Measurements from ENCODE around the gene ERBB4.

ERBB4 gene

DNA sequence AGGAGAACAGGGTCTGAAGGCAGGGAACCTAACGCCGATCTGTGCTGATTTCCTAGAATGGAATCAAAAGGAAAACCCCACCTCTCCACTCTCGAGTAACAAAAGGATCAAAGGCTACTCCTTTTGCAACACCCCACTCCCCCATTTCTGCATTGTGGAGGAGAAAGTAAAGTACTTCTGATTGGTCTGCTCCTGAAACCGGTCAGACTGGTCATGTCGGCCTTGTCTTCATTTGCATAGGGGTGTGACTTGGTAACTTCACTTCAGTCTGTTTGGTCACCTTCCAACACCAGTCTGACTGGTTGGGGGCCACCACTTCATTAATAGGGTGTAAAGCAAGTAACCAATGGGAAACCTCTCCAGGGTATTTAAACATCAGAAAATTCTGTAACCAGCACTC lies 771.9 kb downstream of the ERBB4 start:
- Histone ChIP-seq H3K27ac (ENCODE audit: low read length) (no peak overlapping the region), H3K9ac (ENCODE audit: low read length) (no peak overlapping the region), H3K36me3 (ENCODE audit: control insufficient read depth, low read depth, low read length) (no peaks in the 10 kb centered on the region), H3K4me1 (ENCODE audit: control insufficient read depth, low read depth, low read length) (peaks cover 5% of the 10 kb centered on the region), H3K9me3 (ENCODE audit: control insufficient read depth, low read depth, low read length) (no peaks in the 10 kb centered on the region), H3K27me3 (ENCODE audit: control insufficient read depth, insufficient read depth, low read length) (no peaks in the 10 kb centered on the region), H3K4me3 (ENCODE audit: low read length) (no peak overlapping the region)

DNA sequence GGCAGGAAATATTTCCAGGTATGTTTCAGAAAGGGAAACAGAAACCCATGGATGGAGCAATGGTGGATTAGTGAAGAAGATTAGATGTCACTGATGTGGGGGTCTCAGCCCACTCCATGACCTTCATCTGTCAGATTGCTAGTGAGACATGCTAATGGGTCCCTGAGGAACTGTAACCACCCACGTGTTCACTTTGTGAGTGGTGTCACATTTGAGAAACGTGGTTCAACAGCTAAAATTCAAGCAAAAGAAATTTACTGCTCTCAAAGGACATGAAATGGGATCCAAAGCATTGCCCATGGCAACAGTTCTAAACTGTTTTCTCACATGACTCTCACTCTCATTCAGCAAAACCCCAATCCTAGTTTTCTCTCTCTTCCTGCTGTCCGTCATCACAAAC lies 776.1 kb downstream of the ERBB4 start:
- Histone ChIP-seq H3K9ac (ENCODE audit: low read length) (no peak overlapping the region), H3K4me3 (ENCODE audit: low read length) (no peak overlapping the region), H3K9me3 (ENCODE audit: control insufficient read depth, low read depth, low read length) (no peaks in the 10 kb centered on the region), H3K4me1 (ENCODE audit: control insufficient read depth, low read depth, low read length) (peaks cover 5% of the 10 kb centered on the region), H3K27me3 (ENCODE audit: control insufficient read depth, insufficient read depth, low read length) (no peaks in the 10 kb centered on the region), H3K36me3 (ENCODE audit: control insufficient read depth, low read depth, low read length) (no peaks in the 10 kb centered on the region), H3K27ac (ENCODE audit: low read length) (no peak overlapping the region)

DNA sequence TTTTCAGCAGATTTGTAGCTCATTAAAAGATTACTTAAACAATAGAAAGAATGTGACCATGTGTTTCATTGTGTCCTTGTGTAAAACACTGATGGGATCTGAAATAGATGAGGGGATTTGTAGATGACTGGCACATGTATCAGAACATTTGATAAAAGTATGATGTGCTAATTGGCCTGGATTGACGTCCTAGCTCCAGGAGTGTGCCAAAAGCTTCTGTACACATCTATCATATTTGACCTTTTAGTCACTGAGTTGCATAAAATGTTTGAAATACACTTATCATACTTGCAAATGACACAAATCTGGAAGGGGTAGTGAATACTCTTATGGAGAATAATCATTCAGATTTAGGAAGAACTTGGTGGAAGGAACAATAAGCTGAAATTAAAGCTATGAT lies 778.5 kb downstream of the ERBB4 start:
- H3K36me3 ChIP-seq (ENCODE audit: control insufficient read depth, low read depth, low read length): no peaks in the 10 kb centered on the region

GRCh38 chr2:211756266-211756665 lies 782.3 kb downstream of the ERBB4 start:
- Histone ChIP-seq H3K4me1 (ENCODE audit: control insufficient read depth, low read depth, low read length) (no peaks in the 10 kb centered on the region), H3K36me3 (ENCODE audit: control insufficient read depth, low read depth, low read length) (no peaks in the 10 kb centered on the region), H3K9ac (ENCODE audit: low read length) (no peak overlapping the region), H3K27ac (ENCODE audit: low read length) (no peak overlapping the region), H3K27me3 (ENCODE audit: control insufficient read depth, insufficient read depth, low read length) (no peaks in the 10 kb centered on the region), H3K9me3 (ENCODE audit: control insufficient read depth, low read depth, low read length) (no peaks in the 10 kb centered on the region), H3K4me3 (ENCODE audit: low read length) (no peak overlapping the region)

More for the DNA sequence above, 778.5 kb downstream of the ERBB4 start:
- H3K9ac ChIP-seq (ENCODE audit: low read length): no peak overlapping the region
- H3K27ac ChIP-seq (ENCODE audit: low read length): no peak overlapping the region
- no peaks in the 10 kb centered on the region for H3K9me3 ChIP-seq (ENCODE audit: control insufficient read depth, low read depth, low read length)
- H3K4me3 ChIP-seq (ENCODE audit: low read length): no peak overlapping the region
- no peaks in the 10 kb centered on the region for H3K4me1 ChIP-seq (ENCODE audit: control insufficient read depth, low read depth, low read length)
- no peaks in the 10 kb centered on the region for H3K27me3 ChIP-seq (ENCODE audit: control insufficient read depth, insufficient read depth, low read length)

DNA sequence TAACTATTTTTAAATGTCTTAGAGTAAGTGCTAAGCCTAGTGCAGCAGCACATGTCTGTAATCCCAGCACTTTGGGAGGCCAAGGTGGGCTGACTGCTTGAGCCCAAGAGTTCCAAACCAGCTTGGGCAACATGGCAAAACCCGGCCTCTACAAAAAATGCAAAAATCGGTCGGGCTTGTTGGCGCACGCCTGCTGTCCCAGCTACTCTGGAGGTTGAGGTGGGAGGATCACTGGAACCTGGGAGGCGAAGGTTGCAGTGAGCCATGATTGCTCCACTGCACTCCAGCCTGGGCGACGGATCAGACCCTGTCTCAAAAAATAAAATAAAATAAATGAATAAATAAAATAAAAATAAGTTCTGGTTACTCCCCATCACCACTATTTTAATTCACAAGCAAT lies 783.4 kb downstream of the ERBB4 start:
- Histone ChIP-seq H3K4me1 (ENCODE audit: control insufficient read depth, low read depth, low read length) (no peaks in the 10 kb centered on the region), H3K36me3 (ENCODE audit: control insufficient read depth, low read depth, low read length) (no peaks in the 10 kb centered on the region), H3K9me3 (ENCODE audit: control insufficient read depth, low read depth, low read length) (no peaks in the 10 kb centered on the region), H3K4me3 (ENCODE audit: low read length) (no peak overlapping the region), H3K27me3 (ENCODE audit: control insufficient read depth, insufficient read depth, low read length) (no peaks in the 10 kb centered on the region), H3K27ac (ENCODE audit: low read length) (no peak overlapping the region), H3K9ac (ENCODE audit: low read length) (no peak overlapping the region)

DNA sequence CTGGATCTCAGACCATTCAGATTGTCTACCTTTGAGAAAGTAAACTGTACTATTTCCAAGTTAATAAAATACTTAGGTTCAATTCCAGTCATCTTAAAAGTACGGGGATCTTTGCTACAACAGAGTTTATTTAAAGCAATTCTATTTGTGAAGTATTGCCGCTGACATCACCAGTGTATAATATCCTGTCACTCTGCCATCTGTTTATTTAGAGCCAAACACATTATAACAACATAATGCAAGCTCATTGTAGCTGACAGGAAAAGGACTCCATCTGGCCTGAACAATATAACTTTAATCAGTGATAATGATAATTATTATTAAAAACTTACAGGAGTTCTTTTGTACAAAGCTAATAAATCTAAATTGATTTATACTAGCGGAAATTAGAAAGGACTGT lies 786.8 kb downstream of the ERBB4 start:
- no peak overlapping the region for H3K9ac ChIP-seq (ENCODE audit: low read length)
- no peak overlapping the region for H3K27ac ChIP-seq (ENCODE audit: low read length)
- H3K4me1 ChIP-seq (ENCODE audit: control insufficient read depth, low read depth, low read length): no peaks in the 10 kb centered on the region
- no peaks in the 10 kb centered on the region for H3K36me3 ChIP-seq (ENCODE audit: control insufficient read depth, low read depth, low read length)
- H3K4me3 ChIP-seq (ENCODE audit: low read length): no peak overlapping the region
- H3K9me3 ChIP-seq (ENCODE audit: control insufficient read depth, low read depth, low read length): no peaks in the 10 kb centered on the region
- no peaks in the 10 kb centered on the region for H3K27me3 ChIP-seq (ENCODE audit: control insufficient read depth, insufficient read depth, low read length)

DNA sequence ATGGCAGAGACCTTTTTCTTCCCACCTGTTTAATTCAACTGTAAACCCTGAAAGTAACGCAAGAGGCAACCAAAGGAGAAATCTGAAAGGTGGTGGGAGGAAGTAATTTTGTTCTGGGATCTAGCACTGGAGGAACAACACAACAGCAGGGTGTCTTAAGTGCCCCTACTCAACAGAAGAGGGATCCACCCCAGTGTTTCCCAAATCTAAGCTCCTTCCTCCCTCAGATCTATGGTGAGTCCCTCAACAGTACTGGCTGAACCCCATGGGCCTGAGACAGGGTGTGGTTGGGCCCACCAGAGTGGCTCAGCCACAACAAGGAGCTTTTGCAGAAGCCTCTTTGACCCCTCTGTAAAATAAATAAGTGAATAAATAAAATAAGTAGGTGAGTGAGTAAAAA lies 790.3 kb downstream of the ERBB4 start:
- Histone ChIP-seq H3K9ac (ENCODE audit: low read length) (no peak overlapping the region), H3K4me1 (ENCODE audit: control insufficient read depth, low read depth, low read length) (no peaks in the 10 kb centered on the region), H3K27ac (ENCODE audit: low read length) (no peak overlapping the region), H3K4me3 (ENCODE audit: low read length) (no peak overlapping the region), H3K27me3 (ENCODE audit: control insufficient read depth, insufficient read depth, low read length) (no peaks in the 10 kb centered on the region), H3K36me3 (ENCODE audit: control insufficient read depth, low read depth, low read length) (no peaks in the 10 kb centered on the region), H3K9me3 (ENCODE audit: control insufficient read depth, low read depth, low read length) (no peaks in the 10 kb centered on the region)

DNA sequence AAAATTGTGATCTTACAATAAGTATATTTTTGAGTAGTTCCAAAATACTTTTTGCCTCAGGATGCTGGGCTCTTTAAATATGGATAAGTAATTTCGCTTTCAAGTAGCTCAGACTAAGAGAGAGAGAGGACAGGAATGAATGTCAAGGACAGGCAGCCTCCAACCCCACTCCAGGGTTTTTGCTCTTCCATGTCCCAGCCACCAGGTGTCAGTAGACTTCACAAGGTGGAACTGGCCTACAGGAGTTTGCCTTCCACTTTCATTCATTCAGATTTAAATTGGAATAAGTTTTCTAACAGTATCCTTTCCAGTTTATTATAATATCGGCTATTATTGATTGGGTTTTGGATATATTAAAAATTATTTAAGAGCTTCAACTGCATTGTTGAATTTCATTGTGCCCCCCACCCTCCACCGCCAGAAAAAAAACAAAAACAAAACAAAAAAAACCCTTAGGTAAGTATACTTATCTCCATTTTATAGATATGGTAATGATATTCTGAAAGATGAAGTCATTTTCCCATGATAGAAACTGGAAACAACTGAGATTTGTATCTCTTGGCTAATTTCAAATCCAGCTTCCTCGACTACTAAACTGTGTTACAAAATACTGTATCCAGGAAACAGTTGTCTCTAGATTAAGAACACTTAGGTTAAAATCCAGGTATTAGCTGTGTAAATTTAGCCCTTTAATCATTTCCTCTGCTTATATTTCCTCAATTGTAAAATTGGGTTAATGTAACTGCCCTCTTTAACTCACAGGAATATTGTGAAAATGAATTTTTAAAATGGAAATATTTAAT lies 793.1 kb downstream of the ERBB4 start:
- Histone ChIP-seq H3K27ac (ENCODE audit: low read length) (no peak overlapping the region), H3K9ac (ENCODE audit: low read length) (no peak overlapping the region), H3K4me1 (ENCODE audit: control insufficient read depth, low read depth, low read length) (no peaks in the 10 kb centered on the region), H3K9me3 (ENCODE audit: control insufficient read depth, low read depth, low read length) (no peaks in the 10 kb centered on the region), H3K4me3 (ENCODE audit: low read length) (no peak overlapping the region), H3K27me3 (ENCODE audit: control insufficient read depth, insufficient read depth, low read length) (no peaks in the 10 kb centered on the region), H3K36me3 (ENCODE audit: control insufficient read depth, low read depth, low read length) (no peaks in the 10 kb centered on the region)

DNA sequence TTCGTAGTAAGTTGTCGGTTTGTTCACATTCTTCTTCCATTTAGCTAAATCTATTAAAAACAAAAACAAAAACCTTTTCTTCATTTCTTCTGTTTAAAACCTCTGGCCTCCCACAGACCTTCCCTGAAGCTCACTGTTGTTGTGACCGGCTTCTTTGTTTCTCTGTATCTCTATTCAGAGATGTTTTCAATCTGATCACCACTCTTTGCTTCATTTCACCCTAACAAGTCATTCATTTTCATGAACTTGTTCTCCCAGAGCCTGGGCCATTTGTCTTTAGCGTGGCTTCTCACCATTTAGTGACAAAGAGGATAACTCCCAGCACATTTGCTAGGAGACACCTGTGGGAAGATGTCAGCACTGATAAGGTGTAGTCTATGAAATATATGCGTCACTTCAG lies 794.2 kb downstream of the ERBB4 start:
- Histone ChIP-seq H3K9me3 (ENCODE audit: control insufficient read depth, low read depth, low read length) (no peaks in the 10 kb centered on the region), H3K27ac (ENCODE audit: low read length) (no peak overlapping the region), H3K9ac (ENCODE audit: low read length) (no peak overlapping the region), H3K27me3 (ENCODE audit: control insufficient read depth, insufficient read depth, low read length) (no peaks in the 10 kb centered on the region), H3K4me3 (ENCODE audit: low read length) (no peak overlapping the region), H3K4me1 (ENCODE audit: control insufficient read depth, low read depth, low read length) (no peaks in the 10 kb centered on the region), H3K36me3 (ENCODE audit: control insufficient read depth, low read depth, low read length) (no peaks in the 10 kb centered on the region)

DNA sequence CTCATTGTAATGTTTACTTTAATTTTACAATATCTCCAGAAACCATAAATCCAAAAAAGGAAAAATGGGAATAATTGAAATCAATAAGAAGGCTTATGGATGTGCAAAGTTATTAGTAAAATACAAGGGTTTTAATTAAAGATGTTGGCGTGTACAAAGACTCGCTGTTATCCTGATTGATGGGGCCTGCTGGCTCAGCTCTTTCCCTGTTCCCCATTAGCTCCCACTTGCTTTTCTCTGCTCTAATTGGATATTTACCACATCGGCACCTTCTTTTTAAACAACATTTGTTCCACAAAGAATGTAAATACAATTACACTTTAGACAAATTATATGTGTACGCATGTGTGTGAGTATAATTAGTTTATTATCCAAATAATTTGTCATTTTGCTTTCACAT lies 796.6 kb downstream of the ERBB4 start:
- H3K4me3 ChIP-seq (ENCODE audit: low read length): no peak overlapping the region
- H3K36me3 ChIP-seq (ENCODE audit: control insufficient read depth, low read depth, low read length): no peaks in the 10 kb centered on the region
- H3K4me1 ChIP-seq (ENCODE audit: control insufficient read depth, low read depth, low read length): no peaks in the 10 kb centered on the region
- H3K27me3 ChIP-seq (ENCODE audit: control insufficient read depth, insufficient read depth, low read length): no peaks in the 10 kb centered on the region
- no peak overlapping the region for H3K27ac ChIP-seq (ENCODE audit: low read length)
- H3K9ac ChIP-seq (ENCODE audit: low read length): no peak overlapping the region
- no peaks in the 10 kb centered on the region for H3K9me3 ChIP-seq (ENCODE audit: control insufficient read depth, low read depth, low read length)

DNA sequence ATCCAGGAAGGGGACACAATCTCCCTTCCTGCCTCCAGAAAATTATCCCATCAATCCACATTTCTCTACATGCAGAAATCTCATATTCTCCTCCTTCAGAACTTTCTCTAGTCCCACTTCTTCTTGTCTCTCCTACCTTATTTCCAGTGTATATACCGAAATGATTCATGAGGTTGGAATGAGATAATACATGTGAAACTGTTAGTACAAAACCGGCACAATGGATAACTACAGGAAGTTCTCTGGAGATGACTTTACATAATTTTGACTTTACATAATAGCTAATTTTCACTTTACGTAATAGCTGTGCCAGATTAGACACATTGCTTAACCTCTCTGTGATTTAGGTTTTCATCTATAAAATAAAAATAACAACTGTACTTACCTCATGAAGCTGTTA lies 801.3 kb downstream of the ERBB4 start:
- Histone ChIP-seq H3K27me3 (ENCODE audit: control insufficient read depth, insufficient read depth, low read length) (no peaks in the 10 kb centered on the region), H3K4me3 (ENCODE audit: low read length) (no peak overlapping the region), H3K36me3 (ENCODE audit: control insufficient read depth, low read depth, low read length) (no peaks in the 10 kb centered on the region), H3K9ac (ENCODE audit: low read length) (no peak overlapping the region), H3K4me1 (ENCODE audit: control insufficient read depth, low read depth, low read length) (no peaks in the 10 kb centered on the region), H3K9me3 (ENCODE audit: control insufficient read depth, low read depth, low read length) (no peaks in the 10 kb centered on the region), H3K27ac (ENCODE audit: low read length) (no peak overlapping the region)

GRCh38 chr2:211730215-211730614 lies 808.4 kb downstream of the ERBB4 start:
- H3K4me3 ChIP-seq (ENCODE audit: low read length): no peak overlapping the region
- H3K36me3 ChIP-seq (ENCODE audit: control insufficient read depth, low read depth, low read length): no peaks in the 10 kb centered on the region
- H3K9me3 ChIP-seq (ENCODE audit: control insufficient read depth, low read depth, low read length): no peaks in the 10 kb centered on the region
- H3K9ac ChIP-seq (ENCODE audit: low read length): no peak overlapping the region
- H3K4me1 ChIP-seq (ENCODE audit: control insufficient read depth, low read depth, low read length): no peaks in the 10 kb centered on the region
- no peaks in the 10 kb centered on the region for H3K27me3 ChIP-seq (ENCODE audit: control insufficient read depth, insufficient read depth, low read length)
- H3K27ac ChIP-seq (ENCODE audit: low read length): no peak overlapping the region
